ELF-1 (cell line): ENCODE results near the gene SPATA16.
"Not testable (repeated sequence)": the region's sequence is repeated elsewhere in the genome, so short reads cannot be mapped to it uniquely, and the experiment has no call there.

Experiments
- DNase-seq: peaks from one replicate; pipeline ENCODE4 v3.0.0-alpha.2; 2016; ENCODE audit warnings: low read depth, low spot score

The SPATA16 gene

DNA sequence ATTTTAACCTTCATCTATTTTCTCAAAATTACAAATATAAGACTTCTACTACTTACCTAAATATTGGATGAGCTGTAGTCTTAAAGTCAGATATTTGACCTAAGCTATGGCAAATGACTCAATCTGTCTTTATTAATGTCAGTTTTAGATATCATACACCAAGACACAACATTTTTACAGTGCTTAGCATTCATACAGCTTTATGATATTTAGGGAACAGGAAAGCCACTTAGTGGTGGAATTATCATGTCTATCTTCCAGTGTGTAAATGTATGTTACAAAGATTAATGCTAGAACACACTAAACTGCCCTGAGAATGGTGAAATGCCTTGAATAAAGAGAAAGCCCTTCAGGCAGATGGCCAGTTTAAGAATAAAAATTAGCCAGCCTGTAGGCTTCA lies 135.0 kb downstream of the SPATA16 start:
- DNase-seq = no peak

DNA sequence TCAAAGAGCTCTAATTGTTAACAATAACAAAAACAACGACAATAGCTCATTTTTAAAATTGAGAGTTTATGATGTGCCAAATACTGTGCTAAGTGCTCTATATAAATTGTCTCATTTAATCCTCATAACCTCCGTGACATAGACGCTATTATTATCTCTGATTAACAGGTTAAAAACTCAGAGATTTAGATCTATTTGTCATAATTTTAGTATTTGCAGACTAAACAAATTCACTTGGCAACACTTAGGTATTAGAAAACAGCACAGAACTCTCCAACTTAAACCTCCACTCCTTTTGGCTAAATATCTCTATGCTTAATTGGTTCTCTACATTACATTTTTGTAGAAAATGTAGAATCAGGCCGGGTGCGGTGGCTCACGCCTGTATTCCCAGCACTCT lies 136.4 kb downstream of the SPATA16 start:
- DNase-seq = no peak

DNA sequence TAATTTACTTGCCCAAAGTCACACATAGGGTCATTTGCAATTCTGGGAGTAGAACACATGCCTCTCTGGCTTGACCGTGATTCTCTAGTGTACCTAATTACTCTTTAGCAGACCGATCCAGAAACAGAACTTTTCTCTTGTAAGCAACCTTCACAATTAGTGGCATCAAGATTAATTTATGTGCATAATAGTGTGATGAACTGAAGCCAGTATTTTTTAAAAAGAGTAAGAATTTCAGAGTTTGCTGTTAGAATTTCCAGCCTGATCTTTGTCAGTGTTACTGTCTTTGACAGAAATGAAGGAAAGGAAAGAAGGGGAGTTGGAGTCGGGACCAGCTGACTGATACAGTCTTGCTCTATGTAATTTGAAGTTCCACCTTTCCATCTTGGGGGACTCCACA lies 137.1 kb downstream of the SPATA16 start:
- DNase-seq = no peak

DNA sequence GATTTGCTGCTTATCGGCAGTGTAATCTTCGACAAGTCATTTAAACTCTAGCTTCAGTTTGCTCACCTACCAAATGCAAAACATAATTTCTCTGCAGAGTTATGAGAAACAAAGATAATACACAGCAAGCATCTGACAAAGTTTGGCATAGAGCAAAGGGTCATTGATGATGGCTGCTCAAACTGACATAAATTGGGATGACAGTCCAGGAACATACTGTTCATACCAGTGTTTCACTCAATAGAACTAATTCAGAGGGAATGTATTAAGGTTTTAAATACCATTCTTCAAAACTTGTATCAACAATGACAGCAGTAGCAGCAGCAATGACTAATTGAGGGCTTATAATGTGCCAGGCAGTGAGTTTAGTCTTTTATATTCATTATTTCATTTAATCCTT lies 137.6 kb downstream of the SPATA16 start:
- DNase-seq = no peak

DNA sequence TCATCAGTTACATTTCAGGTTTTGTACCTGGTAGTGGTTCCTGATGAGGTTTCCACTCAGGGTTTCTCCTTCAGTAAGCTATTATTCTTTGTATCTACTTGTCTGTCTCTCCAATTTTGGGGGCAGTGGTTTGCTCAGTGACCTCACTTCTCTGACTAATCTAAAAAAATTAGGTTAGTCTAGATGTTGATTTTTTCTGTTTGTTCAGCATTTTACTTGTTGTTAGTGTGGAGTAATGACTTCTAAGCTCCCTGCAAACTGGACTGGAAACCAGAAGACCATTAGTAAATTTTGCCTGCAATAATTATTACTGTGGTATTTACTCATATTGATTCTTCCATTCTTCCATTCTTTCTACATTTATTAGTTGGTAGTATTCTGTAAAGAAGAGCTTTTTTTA lies 139.4 kb downstream of the SPATA16 start:
- no peak for DNase-seq

DNA sequence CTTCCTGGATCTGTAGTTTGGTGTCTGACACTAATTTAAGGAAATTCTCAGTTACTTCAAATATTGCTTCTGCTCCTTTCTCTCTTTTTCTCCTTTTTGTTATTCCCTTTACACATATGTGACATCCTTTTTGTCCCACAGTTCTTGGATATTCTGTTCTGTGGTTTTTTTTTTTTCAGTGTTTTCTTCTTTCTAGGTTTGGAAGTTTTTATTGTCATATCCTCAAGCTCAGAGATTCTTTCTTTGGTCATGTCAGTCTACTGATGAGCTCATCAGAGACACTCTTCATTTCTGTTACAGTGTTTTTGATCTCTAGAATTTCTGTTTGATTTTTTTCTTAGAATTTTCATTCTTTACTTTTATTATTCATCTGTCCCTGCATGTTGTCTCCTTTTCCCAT lies 140.5 kb downstream of the SPATA16 start:
- no peak for DNase-seq

DNA sequence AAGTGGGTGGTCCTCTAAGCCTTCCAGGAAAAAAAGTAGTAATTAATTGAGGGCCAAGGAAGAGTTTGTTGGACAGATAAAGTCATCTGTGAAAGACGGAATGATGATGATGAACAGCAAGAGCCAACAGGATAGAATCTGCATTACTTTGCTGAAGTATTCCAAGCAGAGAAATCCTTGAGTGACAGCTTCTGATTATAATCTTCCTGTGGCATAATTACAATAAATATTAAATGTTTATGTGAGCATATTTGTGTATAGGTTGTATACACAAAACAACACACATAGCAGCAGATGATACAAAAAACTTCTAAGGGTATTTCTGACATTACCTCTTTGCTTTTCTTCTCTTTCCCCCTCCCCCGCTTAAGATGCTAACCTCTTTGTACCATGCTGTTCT lies 147.6 kb downstream of the SPATA16 start:
- DNase-seq = no peak

DNA sequence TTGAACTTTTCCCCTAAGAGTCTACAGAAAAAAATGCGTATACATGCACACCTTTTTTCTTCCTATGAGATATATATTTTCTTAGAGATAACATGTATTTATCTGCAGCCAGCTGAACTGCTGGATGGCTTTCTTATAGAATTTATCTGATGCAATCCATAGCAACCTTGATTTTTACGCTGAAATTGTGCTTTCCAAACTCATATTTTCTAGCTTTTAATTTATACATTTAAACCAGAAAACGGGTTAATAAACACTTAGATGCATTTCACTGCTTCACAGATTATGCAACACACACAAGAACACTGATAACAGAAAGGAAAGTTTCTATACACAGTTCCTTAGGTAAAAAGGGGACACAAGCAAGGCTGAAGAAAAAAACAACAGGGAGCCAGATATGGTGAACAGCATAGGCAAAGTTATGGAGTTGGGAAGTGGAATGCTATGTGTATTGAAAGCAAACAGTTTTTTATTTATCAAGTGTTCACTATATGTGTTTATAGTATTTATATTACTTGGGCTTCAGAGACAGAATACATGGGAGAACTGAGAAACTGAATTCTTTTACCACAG lies 149.5 kb downstream of the SPATA16 start:
- DNase-seq = no peak

DNA sequence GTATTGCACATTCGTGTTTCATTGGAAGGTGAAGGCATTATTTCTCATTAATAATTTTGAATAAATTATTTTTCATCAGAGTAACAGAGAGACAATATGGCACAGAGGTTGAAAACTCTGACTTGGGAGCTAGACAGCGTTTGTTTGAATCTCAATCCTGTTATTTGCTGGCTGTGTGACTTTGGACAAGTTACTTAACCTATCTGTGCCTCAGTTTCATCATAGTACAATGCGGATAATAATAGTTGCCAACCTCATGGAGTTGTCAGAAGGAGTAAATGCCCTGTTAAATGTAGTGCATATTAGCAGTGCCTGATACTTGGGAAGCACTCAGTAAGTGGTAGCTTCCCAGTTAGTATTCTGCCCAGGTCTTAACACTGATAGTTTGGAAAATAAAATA lies 151.7 kb downstream of the SPATA16 start:
- no peak for DNase-seq

DNA sequence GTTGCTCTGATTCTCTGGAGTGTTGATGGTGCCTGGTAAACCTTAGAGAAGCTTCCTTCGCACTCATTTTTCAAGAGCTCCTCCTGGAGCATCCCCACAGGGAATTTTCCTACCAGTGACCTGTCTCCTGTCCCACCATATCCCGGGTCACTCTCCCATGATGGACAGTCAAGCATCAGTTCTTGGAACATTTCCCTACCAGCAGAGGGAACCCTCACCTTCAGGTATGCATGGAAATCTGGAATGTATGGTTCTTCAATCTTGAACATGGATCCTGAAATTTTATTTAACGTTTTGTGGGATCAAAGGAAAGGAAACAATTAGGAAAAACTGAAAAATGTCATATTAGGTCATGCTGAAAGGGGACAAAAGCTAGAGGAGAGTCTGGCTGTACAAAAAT lies 153.8 kb downstream of the SPATA16 start:
- peak; percentile 4 for DNase-seq

DNA sequence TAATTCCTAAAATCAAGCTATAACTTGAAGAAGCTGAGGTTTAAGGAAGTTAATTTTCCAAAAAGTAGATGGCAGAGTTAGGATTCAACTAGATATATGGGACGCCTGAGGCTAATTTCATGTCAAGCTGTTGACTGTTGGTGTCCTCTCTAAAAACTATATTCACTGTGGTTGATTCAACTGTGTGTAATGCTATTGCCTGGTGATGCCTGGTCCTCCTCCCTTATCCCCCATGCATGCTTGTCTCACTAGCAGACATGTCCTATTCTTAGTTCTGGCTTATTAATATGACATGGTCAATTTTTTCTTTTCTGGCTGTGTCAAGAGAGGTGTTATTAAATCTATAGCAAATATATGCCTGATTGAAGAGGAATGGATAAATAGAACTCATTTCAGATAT lies 156.1 kb downstream of the SPATA16 start:
- no peak for DNase-seq

DNA sequence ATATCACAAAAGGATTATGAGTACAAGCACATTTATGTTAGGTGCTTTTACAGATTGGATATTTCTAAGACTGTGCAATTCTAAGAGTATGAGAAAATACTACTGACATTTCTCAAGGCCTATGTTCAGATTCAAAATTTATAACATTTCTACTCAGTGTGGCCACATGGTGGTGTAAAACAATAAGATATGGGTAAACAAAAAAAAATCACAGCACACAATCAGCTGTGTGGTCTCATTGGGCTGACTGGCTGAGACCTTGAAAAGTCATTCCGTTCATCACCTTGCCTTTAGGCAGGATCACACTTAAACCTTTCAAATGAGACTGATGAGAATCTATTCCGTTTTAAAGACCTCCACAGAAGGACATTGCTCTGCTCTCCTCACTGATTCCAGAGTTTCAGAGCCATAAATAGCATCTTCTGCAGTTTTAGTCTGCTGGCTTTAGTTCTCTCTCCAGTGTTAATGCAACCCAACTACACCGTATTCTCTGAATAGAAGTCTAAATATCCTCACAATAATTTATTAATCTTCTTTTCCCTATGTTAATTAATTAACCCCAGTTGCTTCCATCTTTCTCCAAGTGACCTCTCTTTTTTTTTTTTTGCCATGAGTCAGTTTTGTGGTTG lies 158.2 kb downstream of the SPATA16 start:
- no peak for DNase-seq

DNA sequence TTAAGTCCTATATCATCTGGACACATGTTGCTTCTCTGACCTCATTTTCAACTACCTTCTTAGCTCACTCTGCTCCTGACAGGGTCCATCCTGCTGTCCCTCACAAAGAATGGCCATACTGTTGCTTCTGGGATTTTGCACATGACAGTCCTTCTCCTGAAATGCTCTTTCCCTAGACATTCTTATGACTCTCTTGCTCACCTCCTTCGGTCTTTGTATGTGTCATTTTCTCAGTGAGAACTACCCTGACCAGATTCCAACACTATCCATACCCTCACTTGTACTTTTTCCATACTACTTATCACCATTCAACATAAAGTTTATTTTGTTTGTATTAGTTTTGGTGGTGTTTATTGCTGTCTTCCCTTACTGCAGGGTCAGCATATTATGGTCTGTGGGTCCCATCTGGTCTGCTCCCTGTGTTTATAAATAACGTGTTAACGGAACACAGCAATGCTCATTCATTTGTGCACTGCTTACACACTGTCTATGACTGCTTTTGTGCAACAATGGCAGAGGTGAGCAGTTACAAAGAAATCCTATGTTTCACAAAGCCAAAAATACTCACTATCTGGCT lies 159.5 kb downstream of the SPATA16 start:
- no peak for DNase-seq

DNA sequence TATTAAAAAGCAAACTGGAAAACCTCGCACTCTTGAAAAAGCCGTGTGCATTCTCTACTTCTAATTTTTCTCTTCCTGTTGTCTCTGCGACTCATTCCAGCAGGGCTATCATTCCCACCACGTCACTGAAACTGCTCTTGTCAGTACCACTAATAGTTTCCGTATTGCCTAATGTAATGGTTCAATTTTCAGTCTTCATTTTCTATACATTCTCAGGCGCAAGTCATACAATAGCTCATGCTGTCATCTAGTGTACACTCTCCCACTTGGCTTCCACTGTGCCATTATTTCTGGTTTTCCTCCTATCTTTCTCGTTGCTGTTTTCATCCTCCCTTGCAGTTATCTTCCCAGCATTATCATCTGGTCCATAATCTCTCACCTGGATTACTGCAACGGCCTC lies 160.2 kb downstream of the SPATA16 start:
- DNase-seq = no peak

DNA sequence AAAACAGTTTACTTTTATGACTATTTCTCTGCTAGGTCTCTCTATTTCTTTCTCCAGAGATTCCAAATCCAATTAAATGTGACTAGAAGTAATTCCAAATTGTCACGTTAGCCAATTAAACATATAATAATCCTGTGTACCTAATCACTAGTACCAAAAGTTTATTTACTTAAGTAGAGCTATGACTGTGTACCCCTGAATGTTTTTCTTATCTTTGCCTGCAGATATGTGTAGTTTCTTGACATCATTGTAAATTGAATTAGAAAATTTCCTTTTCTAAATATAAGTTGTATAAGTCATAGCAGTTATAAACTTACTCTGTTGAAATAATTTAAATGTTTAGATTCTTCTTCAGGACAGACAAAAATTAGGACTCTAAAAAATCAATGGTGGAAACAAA lies 163.3 kb downstream of the SPATA16 start:
- DNase-seq = no peak

DNA sequence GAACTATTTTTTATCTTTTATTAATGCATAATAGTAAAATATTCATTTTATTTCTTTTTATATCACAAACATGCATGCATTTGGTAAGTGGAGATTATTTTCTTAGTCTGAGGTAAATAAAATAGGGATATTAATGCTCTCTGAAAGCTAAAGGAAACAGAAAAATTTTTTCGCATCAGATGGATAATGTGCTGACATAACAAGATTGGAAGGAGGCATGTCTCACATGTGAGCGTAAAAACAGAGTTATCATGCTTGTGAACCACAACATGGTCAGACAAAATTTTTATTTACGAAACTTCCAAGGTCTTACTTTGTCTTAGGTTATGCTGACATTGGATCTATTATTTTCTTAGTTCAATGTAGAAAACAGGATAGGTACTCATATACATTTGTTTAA lies 166.1 kb downstream of the SPATA16 start:
- DNase-seq = no peak

DNA sequence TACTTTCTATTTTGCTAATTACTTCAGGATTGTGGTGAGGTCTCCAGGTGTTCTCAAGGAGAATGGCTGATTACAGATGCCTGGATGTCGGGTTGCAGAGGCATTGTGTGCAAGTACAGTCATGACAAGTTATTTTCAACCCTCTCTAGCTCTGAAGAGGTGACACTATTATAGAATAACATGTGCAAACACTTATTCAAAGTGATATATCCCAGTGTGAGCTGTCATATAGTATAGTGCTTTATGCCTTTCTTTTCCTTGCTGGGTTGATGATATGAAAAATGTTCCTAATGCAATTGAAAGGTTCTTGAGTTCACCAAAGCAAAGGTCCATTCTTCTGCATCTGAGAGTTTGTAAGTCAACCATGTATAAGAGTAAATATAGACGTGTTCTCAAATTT lies 167.2 kb downstream of the SPATA16 start:
- no peak for DNase-seq

DNA sequence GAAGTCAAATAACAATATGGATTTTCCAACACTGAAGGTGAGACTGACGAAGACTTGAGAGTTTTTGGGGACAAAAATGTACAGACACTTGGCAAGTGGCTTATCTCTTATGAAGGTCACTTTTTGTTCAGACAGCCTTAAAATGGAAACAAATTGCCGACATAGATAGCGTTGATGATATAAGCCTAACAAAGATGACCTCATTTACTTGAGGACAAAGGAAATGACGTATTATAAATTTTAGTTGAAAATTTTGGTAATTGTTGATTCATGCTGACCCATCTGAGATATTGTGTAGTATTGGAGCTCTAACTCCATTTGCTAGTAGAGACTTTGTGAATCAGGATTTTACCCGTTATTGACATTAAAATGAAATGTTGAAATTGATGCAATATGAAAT lies 168.3 kb downstream of the SPATA16 start:
- DNase-seq = no peak

DNA sequence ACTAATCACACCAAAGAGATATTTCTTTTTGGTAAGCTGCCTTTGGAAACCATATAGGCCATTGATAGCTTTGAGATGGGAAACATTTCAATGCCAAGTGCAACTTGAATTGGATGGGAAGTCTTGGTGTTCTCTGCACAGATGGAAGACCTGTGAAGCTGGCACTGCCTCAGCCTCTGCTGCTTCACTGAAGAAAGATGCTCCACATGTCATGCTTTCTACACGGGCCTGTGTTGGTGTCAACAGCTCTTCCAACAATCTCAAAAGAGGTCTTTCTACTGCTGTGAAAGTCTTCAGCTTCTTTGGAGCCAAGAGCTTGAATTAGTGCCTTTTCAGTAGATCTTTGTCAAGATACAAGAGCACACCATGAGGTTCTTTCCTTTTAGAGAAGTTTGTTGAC lies 169.0 kb downstream of the SPATA16 start:
- DNase-seq = no peak

DNA sequence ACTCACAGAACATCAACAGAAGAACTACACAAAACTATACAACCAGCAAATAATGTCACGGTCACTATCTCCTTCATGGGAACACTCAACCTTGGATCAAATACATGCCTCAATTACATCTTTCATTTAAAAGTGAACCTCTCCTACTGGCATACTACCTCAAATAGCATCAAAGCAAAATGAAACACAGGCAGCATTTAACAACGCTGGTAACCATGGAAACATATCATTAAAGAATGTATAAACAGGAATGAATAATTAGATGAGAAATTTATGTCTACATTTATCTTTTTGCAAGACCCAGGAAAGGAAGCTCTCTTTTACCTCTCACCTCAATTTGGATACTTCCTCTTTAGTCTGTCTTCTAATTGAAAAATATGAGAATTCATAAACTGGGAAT lies 172.4 kb downstream of the SPATA16 start:
- DNase-seq = no peak

DNA sequence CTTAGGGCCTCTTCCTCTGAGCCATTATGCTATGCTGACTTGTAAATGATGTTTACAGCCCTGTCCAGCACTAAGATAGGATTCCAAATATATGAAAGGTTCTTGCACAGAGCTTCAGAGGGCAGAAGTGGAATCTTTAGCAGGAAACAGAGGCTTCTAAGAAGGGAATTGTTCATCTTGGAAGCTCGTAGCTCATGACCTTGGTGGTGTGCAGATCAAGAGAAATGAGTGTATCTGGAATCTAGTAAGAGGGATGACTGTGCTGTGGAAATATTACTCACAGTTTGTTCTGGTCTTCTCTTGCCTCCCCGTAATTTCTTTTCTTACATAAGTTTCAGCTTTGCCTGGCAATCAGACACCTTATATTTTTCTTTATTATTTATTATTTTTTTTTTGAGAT lies 175.8 kb downstream of the SPATA16 start:
- no peak for DNase-seq

DNA sequence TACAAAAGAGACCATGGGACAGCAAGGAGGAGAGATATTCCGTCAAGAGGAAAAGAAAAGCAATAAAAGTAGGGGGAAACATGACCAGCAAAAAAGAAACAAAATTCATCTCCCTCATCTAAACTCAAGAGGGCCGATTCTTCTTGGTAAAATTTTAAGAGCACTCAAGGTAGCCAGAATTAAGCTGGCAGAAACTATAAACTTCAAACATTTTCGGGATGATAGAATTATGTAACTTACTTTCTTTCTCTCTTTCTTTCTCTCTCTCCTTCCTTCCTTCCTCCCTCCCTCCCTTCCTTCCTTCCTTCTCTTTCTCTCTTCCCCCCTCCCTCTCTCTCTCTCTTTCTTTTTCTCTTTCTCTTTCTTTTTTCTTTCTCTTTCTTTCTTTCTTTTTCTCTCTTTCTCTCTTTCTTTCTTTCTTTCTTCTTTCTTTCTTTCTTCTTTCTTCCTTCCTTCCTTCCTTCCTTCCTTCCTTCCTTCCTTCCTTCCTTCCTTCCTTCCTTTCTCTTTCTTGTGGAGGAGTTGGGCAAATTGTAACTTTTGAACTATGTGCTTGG lies 180.3 kb downstream of the SPATA16 start:
- not testable (repeated sequence) for DNase-seq

DNA sequence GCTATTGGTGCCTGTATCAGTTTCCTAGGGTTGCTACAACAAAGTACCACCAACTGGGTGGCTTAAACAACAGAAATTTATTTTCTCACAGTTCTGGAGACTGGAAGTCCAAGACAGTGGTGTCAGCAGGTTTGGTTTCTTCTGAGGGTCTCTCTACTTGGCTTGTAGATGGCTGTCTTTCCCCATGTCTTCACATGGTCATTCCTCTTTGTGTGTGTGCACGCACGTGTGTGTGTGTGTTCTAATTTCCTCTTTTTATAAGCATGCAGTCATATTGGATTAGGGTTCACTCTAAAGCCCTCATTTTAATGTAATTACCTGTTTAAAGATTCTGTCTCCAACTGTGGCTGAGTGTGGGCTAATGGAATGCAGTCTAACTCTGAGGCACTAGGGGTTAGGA lies 182.5 kb downstream of the SPATA16 start:
- no peak for DNase-seq
